Ramos (cell line): ENCODE data around the gene TRIM41.

Experiments
- in situ Hi-C: fragments of 300-500 bp; cut with MboI; formaldehyde crosslinking; loops from one replicate; pipeline ENCODE4 v1.14.3; 2022; ENCODE audit warnings: low sequenced_read_pairs; ENCODE audit not compliant: unreplicated experiment

Gene TRIM41

GRCh38 chr5:181223729-181224389 lies 778 bp downstream of the TRIM41 start:
- in situ Hi-C loops = loop anchor here (5.0 kb wide), 1 partner anchor 37 kb away; no protein-coding TSS in a partner anchor

GRCh38 chr5:181224390-181225229 lies 1.5 kb downstream of the TRIM41 start:
- in situ Hi-C loops = loop anchor here (5.0 kb wide), 1 partner anchor 37 kb away; no protein-coding TSS in a partner anchor

- in situ Hi-C loops = no loop called here
These were observed 6.9 kb downstream of the TRIM41 start for GRCh38 chr5:181229996-181230395.

GRCh38 chr5:181230551-181230950 lies 7.5 kb downstream of the TRIM41 start:
- in situ Hi-C loops = no loop called here

GRCh38 chr5:181231432-181231831 lies 8.4 kb downstream of the TRIM41 start:
- in situ Hi-C loops = no loop called here

- in situ Hi-C loops = no loop called here
These were observed 9.5 kb downstream of the TRIM41 start for GRCh38 chr5:181232593-181232992.

- in situ Hi-C loops = no loop called here
These were observed 10.2 kb downstream of the TRIM41 start for GRCh38 chr5:181233088-181233800.

- in situ Hi-C loops = no loop called here
These were observed 10.8 kb downstream of the TRIM41 start for GRCh38 chr5:181233801-181234454.

- in situ Hi-C loops = no loop called here
These were observed 11.6 kb downstream of the TRIM41 start for GRCh38 chr5:181234455-181235306.

- in situ Hi-C loops = no loop called here
These were observed 12.2 kb downstream of the TRIM41 start for GRCh38 chr5:181235323-181235688.

- in situ Hi-C loops = no loop called here
These were observed 12.7 kb downstream of the TRIM41 start for GRCh38 chr5:181235689-181236366.

GRCh38 chr5:181236471-181236870 lies 13.4 kb downstream of the TRIM41 start:
- in situ Hi-C loops = no loop called here

GRCh38 chr5:181236954-181237641 lies 14.0 kb downstream of the TRIM41 start:
- in situ Hi-C loops = no loop called here

GRCh38 chr5:181237729-181238385 lies 14.8 kb downstream of the TRIM41 start:
- in situ Hi-C loops = no loop called here

- in situ Hi-C loops = no loop called here
These were observed 16.1 kb downstream of the TRIM41 start for GRCh38 chr5:181239062-181239663.

GRCh38 chr5:181241393-181241975 lies 18.4 kb downstream of the TRIM41 start:
- in situ Hi-C loops = no loop called here

- in situ Hi-C loops = no loop called here
These were observed 19.0 kb downstream of the TRIM41 start for GRCh38 chr5:181242031-181242451.
